GM23338 (cell line): ENCODE data around the gene C2orf68. TPM values are rescaled to one million over a fixed set of nuclear protein-coding genes. Genes with fewer than 3 reads are reported as not detected.

Experiments
- ATAC-seq: fragments of 200-7000 bp; cut with Tn5 transposase; 3 replicates; pipeline ENCODE4 v1.9.1; 2020
- DNase-seq: peaks from one replicate; pipeline ENCODE4 v3.0.0-alpha.2; 2015; ENCODE audit warnings: low spot score
- H2AFZ ChIP-seq: fragments of 200-600 bp; sonication (generic); 2 replicates; pipeline ENCODE4 v1.8.0; 2016; ENCODE audit warnings: antibody characterized with exemption, mild to moderate bottlenecking, moderate library complexity
- H3F3A ChIP-seq: fragments of 200-600 bp; sonication (generic); replicated peaks from 2 replicates; pipeline ENCODE4 v1.8.0; 2017; ENCODE audit warnings: antibody characterized with exemption, mixed run types, low read depth
- H3K27ac ChIP-seq: fragments of 200-600 bp; sonication (generic); 2 replicates; pipeline ENCODE4 v1.6.1; 2016; ENCODE audit warnings: low read depth
- H3K27me3 ChIP-seq: fragments of 200-600 bp; sonication (generic); 2 replicates; pipeline ENCODE4 v1.8.0; 2016; ENCODE audit warnings: mild to moderate bottlenecking, mixed run types, moderate library complexity; ENCODE audit not compliant: insufficient read depth
- H3K36me3 ChIP-seq: fragments of 200-600 bp; sonication (generic); 2 replicates; pipeline ENCODE4 v1.8.0; 2016; ENCODE audit warnings: mild to moderate bottlenecking; ENCODE audit not compliant: insufficient read depth
- H3K4me1 ChIP-seq: fragments of 200-600 bp; sonication (generic); 2 replicates; pipeline ENCODE4 v1.8.0; 2016; ENCODE audit warnings: mild to moderate bottlenecking, moderate library complexity; ENCODE audit not compliant: insufficient read depth
- H3K4me2 ChIP-seq: fragments of 200-600 bp; sonication (generic); 2 replicates; pipeline ENCODE4 v1.7.1; 2017; ENCODE audit warnings: mixed run types
- H3K4me3 ChIP-seq: fragments of 200-600 bp; sonication (generic); 2 replicates; pipeline ENCODE4 v1.6.1; 2016; ENCODE audit warnings: mixed run types
- H3K79me2 ChIP-seq: fragments of 200-600 bp; sonication (generic); replicated peaks from 2 replicates; pipeline ENCODE4 v1.8.0; 2017; ENCODE audit warnings: mild to moderate bottlenecking; ENCODE audit not compliant: insufficient read depth
- H3K9me2 ChIP-seq: fragments of 200-600 bp; sonication (generic); 2 replicates; pipeline ENCODE4 v1.8.0; 2017; ENCODE audit not compliant: insufficient read depth
- H4K20me1 ChIP-seq: fragments of 200-600 bp; sonication (generic); replicated peaks from 2 replicates; pipeline ENCODE4 v1.8.0; 2017; ENCODE audit warnings: mild to moderate bottlenecking; ENCODE audit not compliant: insufficient read depth
- H3K27ac Mint-ChIP-seq: 2 replicates; pipeline ENCODE4 v1.8.0; 2020; ENCODE audit warnings: inconsistent platforms, mild to moderate bottlenecking, moderate library complexity, mixed read lengths
- H3K27me3 Mint-ChIP-seq: 3 replicates; pipeline ENCODE4 v1.8.0; 2022; ENCODE audit warnings: low read depth, mild to moderate bottlenecking, moderate library complexity, mixed read lengths, inconsistent platforms; ENCODE audit not compliant: insufficient read depth, poor library complexity
- H3K36me3 Mint-ChIP-seq: 3 replicates; pipeline ENCODE4 v1.8.0; 2021; ENCODE audit warnings: low read depth, mild to moderate bottlenecking, inconsistent platforms, moderate library complexity, mixed read lengths
- H3K4me1 Mint-ChIP-seq: 3 replicates; pipeline ENCODE4 v1.8.0; 2020; ENCODE audit warnings: mild to moderate bottlenecking, inconsistent platforms, mixed read lengths
- H3K4me3 Mint-ChIP-seq: 3 replicates; pipeline ENCODE4 v1.8.0; 2021; ENCODE audit warnings: moderate library complexity, mild to moderate bottlenecking, inconsistent platforms, mixed read lengths
- H3K9me3 Mint-ChIP-seq: 3 replicates; pipeline ENCODE4 v1.8.0; 2020; ENCODE audit warnings: moderate library complexity, mild to moderate bottlenecking, inconsistent platforms, mixed read lengths
- CREB1 ChIP-seq: fragments of 250-450 bp; sonication (Bioruptor Pico); IDR thresholded peaks from 2 replicates; pipeline ENCODE4 v1.5.0; 2020; ENCODE audit warnings: low read depth, mild to moderate bottlenecking, moderate library complexity
- EZH2 ChIP-seq: fragments of 200-600 bp; sonication (generic); IDR thresholded peaks from one replicate; pipeline ENCODE4 v1.8.0; 2017; ENCODE audit warnings: antibody characterized with exemption, mild to moderate bottlenecking, low read depth; ENCODE audit not compliant: unreplicated experiment
- EZH2phosphoT487 ChIP-seq: fragments of 200-600 bp; sonication (generic); IDR thresholded peaks from one replicate; pipeline ENCODE4 v1.8.1; 2018; ENCODE audit warnings: antibody characterized with exemption; ENCODE audit not compliant: unreplicated experiment
- JUNB ChIP-seq: IDR thresholded peaks from one replicate; pipeline ENCODE4 v1.6.1; 2016; ENCODE audit warnings: antibody characterized with exemption; ENCODE audit not compliant: unreplicated experiment
- NANOG ChIP-seq: IDR thresholded peaks from 2 replicates; pipeline ENCODE4 v1.6.1; 2016; ENCODE audit warnings: antibody characterized with exemption, borderline replicate concordance
- POLR2AphosphoS5 ChIP-seq: IDR thresholded peaks from 2 replicates; pipeline ENCODE4 v1.6.1; 2016; ENCODE audit warnings: antibody characterized with exemption, low read depth
- STAT1 ChIP-seq: IDR thresholded peaks from one replicate; pipeline ENCODE4 v1.6.1; 2016; ENCODE audit warnings: antibody characterized with exemption; ENCODE audit not compliant: unreplicated experiment
- ZNF114 ChIP-seq: fragments of 250-450 bp; sonication (Bioruptor Pico); IDR thresholded peaks from 2 replicates; pipeline ENCODE4 v1.5.0; 2020; ENCODE audit warnings: mild to moderate bottlenecking, moderate library complexity
- ZNF331 ChIP-seq: fragments of 250-450 bp; sonication (Bioruptor Pico); IDR thresholded peaks from 2 replicates; pipeline ENCODE4 v1.5.0; 2020; ENCODE audit warnings: low read depth, mild to moderate bottlenecking, moderate library complexity
- polyA plus RNA-seq: library from polyadenylated mRNA; unstranded; fragments of >200 nt; fragmentation: Nextera tagmentation; extraction: Ambion mirVana; gene quantifications from 2 replicates; pipeline ENCODE4 v1.2.1, GENCODE V29; 2016
- total RNA-seq: library from RNA; depleted of rRNA; stranded (reverse); fragments of >200 nt; shearing (Covaris generic); gene quantifications from 2 replicates; pipeline ENCODE4 v1.2.3, GENCODE V29; 2014
- TF ChIP-seq, protein P1 (sequence below): fragments of 250-450 bp; sonication (Bioruptor Pico); IDR thresholded peaks from 2 replicates; pipeline ENCODE4 v1.5.0; 2020; ENCODE audit warnings: mild to moderate bottlenecking, moderate library complexity
- TF ChIP-seq, protein P2 (sequence below): IDR thresholded peaks from 2 replicates; pipeline ENCODE4 v1.6.1; 2016; ENCODE audit warnings: antibody characterized with exemption
- TF ChIP-seq, protein P3 (sequence below), 2 experiments: fragments of 200-600 bp in 1 of 2; sonication (generic) in 1 of 2; conservative IDR thresholded peaks; 2 replicates each; pipeline versions ENCODE4 v1.5.1 to v1.6.1; 2016 to 2017; ENCODE audit warnings: antibody characterized with exemption in 2 of 2, low read depth in 2 of 2, mild to moderate bottlenecking in 2 of 2, moderate library complexity in 1 of 2
- TF ChIP-seq, protein P4 (sequence below): IDR thresholded peaks from one replicate; pipeline ENCODE4 v1.6.1; 2018; ENCODE audit warnings: antibody characterized with exemption; ENCODE audit not compliant: unreplicated experiment

C2orf68 gene
- total and polyA plus RNA-seq, 2 experiments from 2014 or later, result 26.8 to 76.4 TPM

DNA sequence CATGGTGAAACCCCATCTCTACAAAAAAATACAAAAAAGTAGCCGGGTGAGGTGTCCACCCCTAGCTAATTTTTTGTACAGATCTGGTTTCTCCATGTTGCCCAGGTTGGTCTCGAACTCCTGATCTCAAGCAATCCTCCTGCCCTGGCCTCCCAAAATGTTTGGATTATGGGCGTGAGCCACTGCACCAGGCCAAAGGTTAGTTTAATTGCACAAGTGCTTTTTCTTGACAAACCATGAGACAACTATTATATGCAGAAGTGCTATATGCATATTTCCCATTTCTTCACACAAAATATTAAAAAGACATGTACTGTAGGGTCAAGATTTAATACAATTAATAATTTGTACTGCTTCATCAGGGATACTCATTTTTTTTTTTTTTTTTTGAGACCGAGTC lies 45.6 kb downstream of the C2orf68 start:
- no peak overlapping the region for H3K4me3 Mint-ChIP-seq
- ATAC-seq (no peak), DNase-seq (no peak)
- H3K4me1 ChIP-seq, result no peaks in the 10 kb centered on the region
- H3K4me3 ChIP-seq, result no peak overlapping the region
- no peaks in the 10 kb centered on the region for H4K20me1 ChIP-seq
- H3K27ac Mint-ChIP-seq, result no peak overlapping the region
- H3K36me3 ChIP-seq, result no peaks in the 10 kb centered on the region
- H3K27me3 Mint-ChIP-seq, result peaks cover 12% of the 10 kb centered on the region
- H3K4me1 Mint-ChIP-seq, result no peaks in the 10 kb centered on the region; the same call in 2 of the 3 replicates
- no peaks in the 10 kb centered on the region for H3K36me3 Mint-ChIP-seq
- TF ChIP-seq, protein P1, sequence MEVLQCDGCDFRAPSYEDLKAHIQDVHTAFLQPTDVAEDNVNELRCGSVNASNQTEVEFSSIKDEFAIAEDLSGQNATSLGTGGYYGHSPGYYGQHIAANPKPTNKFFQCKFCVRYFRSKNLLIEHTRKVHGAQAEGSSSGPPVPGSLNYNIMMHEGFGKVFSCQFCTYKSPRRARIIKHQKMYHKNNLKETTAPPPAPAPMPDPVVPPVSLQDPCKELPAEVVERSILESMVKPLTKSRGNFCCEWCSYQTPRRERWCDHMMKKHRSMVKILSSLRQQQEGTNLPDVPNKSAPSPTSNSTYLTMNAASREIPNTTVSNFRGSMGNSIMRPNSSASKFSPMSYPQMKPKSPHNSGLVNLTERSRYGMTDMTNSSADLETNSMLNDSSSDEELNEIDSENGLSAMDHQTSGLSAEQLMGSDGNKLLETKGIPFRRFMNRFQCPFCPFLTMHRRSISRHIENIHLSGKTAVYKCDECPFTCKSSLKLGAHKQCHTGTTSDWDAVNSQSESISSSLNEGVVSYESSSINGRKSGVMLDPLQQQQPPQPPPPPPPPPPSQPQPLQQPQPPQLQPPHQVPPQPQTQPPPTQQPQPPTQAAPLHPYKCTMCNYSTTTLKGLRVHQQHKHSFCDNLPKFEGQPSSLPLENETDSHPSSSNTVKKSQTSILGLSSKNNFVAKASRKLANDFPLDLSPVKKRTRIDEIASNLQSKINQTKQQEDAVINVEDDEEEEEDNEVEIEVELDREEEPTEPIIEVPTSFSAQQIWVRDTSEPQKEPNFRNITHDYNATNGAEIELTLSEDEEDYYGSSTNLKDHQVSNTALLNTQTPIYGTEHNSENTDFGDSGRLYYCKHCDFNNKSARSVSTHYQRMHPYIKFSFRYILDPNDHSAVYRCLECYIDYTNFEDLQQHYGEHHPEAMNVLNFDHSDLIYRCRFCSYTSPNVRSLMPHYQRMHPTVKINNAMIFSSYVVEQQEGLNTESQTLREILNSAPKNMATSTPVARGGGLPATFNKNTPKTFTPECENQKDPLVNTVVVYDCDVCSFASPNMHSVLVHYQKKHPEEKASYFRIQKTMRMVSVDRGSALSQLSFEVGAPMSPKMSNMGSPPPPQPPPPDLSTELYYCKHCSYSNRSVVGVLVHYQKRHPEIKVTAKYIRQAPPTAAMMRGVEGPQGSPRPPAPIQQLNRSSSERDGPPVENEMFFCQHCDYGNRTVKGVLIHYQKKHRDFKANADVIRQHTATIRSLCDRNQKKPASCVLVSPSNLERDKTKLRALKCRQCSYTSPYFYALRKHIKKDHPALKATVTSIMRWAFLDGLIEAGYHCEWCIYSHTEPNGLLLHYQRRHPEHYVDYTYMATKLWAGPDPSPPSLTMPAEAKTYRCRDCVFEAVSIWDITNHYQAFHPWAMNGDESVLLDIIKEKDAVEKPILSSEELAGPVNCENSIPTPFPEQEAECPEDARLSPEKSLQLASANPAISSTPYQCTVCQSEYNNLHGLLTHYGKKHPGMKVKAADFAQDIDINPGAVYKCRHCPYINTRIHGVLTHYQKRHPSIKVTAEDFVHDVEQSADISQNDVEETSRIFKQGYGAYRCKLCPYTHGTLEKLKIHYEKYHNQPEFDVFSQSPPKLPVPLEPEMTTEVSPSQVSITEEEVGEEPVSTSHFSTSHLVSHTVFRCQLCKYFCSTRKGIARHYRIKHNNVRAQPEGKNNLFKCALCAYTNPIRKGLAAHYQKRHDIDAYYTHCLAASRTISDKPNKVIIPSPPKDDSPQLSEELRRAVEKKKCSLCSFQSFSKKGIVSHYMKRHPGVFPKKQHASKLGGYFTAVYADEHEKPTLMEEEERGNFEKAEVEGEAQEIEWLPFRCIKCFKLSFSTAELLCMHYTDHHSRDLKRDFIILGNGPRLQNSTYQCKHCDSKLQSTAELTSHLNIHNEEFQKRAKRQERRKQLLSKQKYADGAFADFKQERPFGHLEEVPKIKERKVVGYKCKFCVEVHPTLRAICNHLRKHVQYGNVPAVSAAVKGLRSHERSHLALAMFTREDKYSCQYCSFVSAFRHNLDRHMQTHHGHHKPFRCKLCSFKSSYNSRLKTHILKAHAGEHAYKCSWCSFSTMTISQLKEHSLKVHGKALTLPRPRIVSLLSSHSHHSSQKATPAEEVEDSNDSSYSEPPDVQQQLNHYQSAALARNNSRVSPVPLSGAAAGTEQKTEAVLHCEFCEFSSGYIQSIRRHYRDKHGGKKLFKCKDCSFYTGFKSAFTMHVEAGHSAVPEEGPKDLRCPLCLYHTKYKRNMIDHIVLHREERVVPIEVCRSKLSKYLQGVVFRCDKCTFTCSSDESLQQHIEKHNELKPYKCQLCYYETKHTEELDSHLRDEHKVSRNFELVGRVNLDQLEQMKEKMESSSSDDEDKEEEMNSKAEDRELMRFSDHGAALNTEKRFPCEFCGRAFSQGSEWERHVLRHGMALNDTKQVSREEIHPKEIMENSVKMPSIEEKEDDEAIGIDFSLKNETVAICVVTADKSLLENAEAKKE (CRISPR knock-in tag), result no peak
- TF ChIP-seq POLR2AphosphoS5 (no peak), JUNB (no peak), ZNF331 (CRISPR knock-in tag) (no peak), STAT1 (no peak), EZH2phosphoT487 (no peak), EZH2 (no peak), NANOG (no peak), ZNF114 (no peak), CREB1 (CRISPR knock-in tag) (no peak)
- TF ChIP-seq, protein P2, sequence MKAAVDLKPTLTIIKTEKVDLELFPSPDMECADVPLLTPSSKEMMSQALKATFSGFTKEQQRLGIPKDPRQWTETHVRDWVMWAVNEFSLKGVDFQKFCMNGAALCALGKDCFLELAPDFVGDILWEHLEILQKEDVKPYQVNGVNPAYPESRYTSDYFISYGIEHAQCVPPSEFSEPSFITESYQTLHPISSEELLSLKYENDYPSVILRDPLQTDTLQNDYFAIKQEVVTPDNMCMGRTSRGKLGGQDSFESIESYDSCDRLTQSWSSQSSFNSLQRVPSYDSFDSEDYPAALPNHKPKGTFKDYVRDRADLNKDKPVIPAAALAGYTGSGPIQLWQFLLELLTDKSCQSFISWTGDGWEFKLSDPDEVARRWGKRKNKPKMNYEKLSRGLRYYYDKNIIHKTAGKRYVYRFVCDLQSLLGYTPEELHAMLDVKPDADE, result no peak
- TF ChIP-seq, protein P3, sequence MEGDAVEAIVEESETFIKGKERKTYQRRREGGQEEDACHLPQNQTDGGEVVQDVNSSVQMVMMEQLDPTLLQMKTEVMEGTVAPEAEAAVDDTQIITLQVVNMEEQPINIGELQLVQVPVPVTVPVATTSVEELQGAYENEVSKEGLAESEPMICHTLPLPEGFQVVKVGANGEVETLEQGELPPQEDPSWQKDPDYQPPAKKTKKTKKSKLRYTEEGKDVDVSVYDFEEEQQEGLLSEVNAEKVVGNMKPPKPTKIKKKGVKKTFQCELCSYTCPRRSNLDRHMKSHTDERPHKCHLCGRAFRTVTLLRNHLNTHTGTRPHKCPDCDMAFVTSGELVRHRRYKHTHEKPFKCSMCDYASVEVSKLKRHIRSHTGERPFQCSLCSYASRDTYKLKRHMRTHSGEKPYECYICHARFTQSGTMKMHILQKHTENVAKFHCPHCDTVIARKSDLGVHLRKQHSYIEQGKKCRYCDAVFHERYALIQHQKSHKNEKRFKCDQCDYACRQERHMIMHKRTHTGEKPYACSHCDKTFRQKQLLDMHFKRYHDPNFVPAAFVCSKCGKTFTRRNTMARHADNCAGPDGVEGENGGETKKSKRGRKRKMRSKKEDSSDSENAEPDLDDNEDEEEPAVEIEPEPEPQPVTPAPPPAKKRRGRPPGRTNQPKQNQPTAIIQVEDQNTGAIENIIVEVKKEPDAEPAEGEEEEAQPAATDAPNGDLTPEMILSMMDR (conservative IDR thresholded peaks at IDR 0.05; ENCODE audit: low read depth in 2 of 2), result no peak
- TF ChIP-seq, protein P4, sequence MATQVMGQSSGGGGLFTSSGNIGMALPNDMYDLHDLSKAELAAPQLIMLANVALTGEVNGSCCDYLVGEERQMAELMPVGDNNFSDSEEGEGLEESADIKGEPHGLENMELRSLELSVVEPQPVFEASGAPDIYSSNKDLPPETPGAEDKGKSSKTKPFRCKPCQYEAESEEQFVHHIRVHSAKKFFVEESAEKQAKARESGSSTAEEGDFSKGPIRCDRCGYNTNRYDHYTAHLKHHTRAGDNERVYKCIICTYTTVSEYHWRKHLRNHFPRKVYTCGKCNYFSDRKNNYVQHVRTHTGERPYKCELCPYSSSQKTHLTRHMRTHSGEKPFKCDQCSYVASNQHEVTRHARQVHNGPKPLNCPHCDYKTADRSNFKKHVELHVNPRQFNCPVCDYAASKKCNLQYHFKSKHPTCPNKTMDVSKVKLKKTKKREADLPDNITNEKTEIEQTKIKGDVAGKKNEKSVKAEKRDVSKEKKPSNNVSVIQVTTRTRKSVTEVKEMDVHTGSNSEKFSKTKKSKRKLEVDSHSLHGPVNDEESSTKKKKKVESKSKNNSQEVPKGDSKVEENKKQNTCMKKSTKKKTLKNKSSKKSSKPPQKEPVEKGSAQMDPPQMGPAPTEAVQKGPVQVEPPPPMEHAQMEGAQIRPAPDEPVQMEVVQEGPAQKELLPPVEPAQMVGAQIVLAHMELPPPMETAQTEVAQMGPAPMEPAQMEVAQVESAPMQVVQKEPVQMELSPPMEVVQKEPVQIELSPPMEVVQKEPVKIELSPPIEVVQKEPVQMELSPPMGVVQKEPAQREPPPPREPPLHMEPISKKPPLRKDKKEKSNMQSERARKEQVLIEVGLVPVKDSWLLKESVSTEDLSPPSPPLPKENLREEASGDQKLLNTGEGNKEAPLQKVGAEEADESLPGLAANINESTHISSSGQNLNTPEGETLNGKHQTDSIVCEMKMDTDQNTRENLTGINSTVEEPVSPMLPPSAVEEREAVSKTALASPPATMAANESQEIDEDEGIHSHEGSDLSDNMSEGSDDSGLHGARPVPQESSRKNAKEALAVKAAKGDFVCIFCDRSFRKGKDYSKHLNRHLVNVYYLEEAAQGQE, result no peak
- no peaks in the 10 kb centered on the region; the same call in 2 of the 3 replicates for H3K9me3 Mint-ChIP-seq
- H3K79me2 ChIP-seq, result no peaks in the 10 kb centered on the region
- H3K9me2 ChIP-seq, result no peaks in the 10 kb centered on the region
- H3K27ac ChIP-seq, result no peak overlapping the region
- peaks cover 30% of the 10 kb centered on the region for H3K27me3 ChIP-seq
- H3F3A ChIP-seq, result no peaks in the 10 kb centered on the region; the same call in 1 of the 2 replicates
- no peak overlapping the region for H3K4me2 ChIP-seq
- no peak overlapping the region for H2AFZ ChIP-seq
